CD14-positive monocyte (primary cell): Measurements from ENCODE around the gene SLC35F3. TPM values are rescaled to one million over a fixed set of nuclear protein-coding genes. Genes with fewer than 3 reads are reported as not detected.

Experiments used
- DNase-seq, 3 donors: peaks; one replicate each; pipeline ENCODE4 v3.0.0-alpha.2; 2011 to 2022
- H2AFZ ChIP-seq: 2 replicates; pipeline ENCODE4 v1.6.0; 2012; ENCODE audit warnings: mild to moderate bottlenecking, low read depth, low read length, inconsistent platforms; ENCODE audit not compliant: insufficient read depth, poor library complexity, severe bottlenecking
- H3K27ac ChIP-seq, 2 donors: 1 replicate in 1 of 2; 2 replicates in 1 of 2; pipeline ENCODE4 v1.5.1; 2012 to 2013; ENCODE audit warnings: low read length in 2 of 2, control low read depth in 1 of 2, inconsistent platforms in 1 of 2, low read depth in 1 of 2, mild to moderate bottlenecking in 1 of 2
- H3K27me3 ChIP-seq, 2 donors: one replicate each; pipeline versions ENCODE4 v1.6.0 to v1.6.1; 2011 to 2013; ENCODE audit warnings: low read length in 2 of 2; ENCODE audit not compliant: control insufficient read depth in 2 of 2, insufficient read depth in 2 of 2
- H3K36me3 ChIP-seq, 2 donors: replicated peaks in 1 of 2; 1 replicate in 1 of 2; 2 replicates in 1 of 2; pipeline versions ENCODE4 v1.5.1 to v1.6.1; 2012 to 2013; ENCODE audit warnings: low read length in 2 of 2, control low read depth in 1 of 2, inconsistent platforms in 1 of 2, mild to moderate bottlenecking in 1 of 2; ENCODE audit not compliant: insufficient read depth in 2 of 2, control insufficient read depth in 1 of 2
- H3K4me1 ChIP-seq, 2 donors: 1 replicate in 1 of 2; 2 replicates in 1 of 2; pipeline versions ENCODE4 v1.5.1 to v1.6.1; 2012 to 2013; ENCODE audit warnings: low read length in 2 of 2, control low read depth in 1 of 2, inconsistent platforms in 1 of 2, mild to moderate bottlenecking in 1 of 2, moderate library complexity in 1 of 2; ENCODE audit not compliant: insufficient read depth in 2 of 2, control insufficient read depth in 1 of 2
- H3K4me2 ChIP-seq: replicated peaks from 2 replicates; pipeline ENCODE3; 2012; ENCODE audit warnings: low read length, moderate library complexity, mild to moderate bottlenecking; ENCODE audit not compliant: poor library complexity, severe bottlenecking; ENCODE audit errors: extremely low read depth
- H3K4me3 ChIP-seq, 3 experiments: fragments of 200-600 bp in 1 of 3; sonication (generic) in 1 of 3; replicated peaks in 1 of 3; 1 replicate in 2 of 3; 2 replicates in 1 of 3; pipeline ENCODE4 v1.5.1; 2011 to 2013; ENCODE audit warnings: low read length in 3 of 3, mild to moderate bottlenecking in 3 of 3, control low read depth in 2 of 3, low read depth in 2 of 3, inconsistent platforms in 1 of 3, moderate library complexity in 1 of 3
- H3K79me2 ChIP-seq: 2 replicates; pipeline ENCODE4 v1.6.0; 2012; ENCODE audit warnings: mild to moderate bottlenecking, control low read depth, inconsistent platforms, low read length, moderate library complexity; ENCODE audit not compliant: insufficient read depth
- H3K9ac ChIP-seq: 2 replicates; pipeline ENCODE4 v1.6.0; 2017; ENCODE audit warnings: low read length, mild to moderate bottlenecking; ENCODE audit not compliant: insufficient read depth, poor library complexity, severe bottlenecking
- H3K9me3 ChIP-seq, 2 donors: replicated peaks in 1 of 2; 1 replicate in 1 of 2; 2 replicates in 1 of 2; pipeline versions ENCODE4 v1.5.1 to v1.6.1; 2012 to 2013; ENCODE audit warnings: low read length in 2 of 2, control low read depth in 1 of 2; ENCODE audit not compliant: control insufficient read depth in 1 of 2, insufficient read depth in 1 of 2
- H4K20me1 ChIP-seq: 2 replicates; pipeline ENCODE4 v1.6.0; 2012; ENCODE audit warnings: mild to moderate bottlenecking, low read length, control low read depth, moderate library complexity; ENCODE audit not compliant: insufficient read depth
- H3K27ac Mint-ChIP-seq, 7 donors: one replicate each; pipeline ENCODE4 v1.8.0; 2020; ENCODE audit warnings: mild to moderate bottlenecking in 7 of 7, mixed read lengths in 7 of 7, moderate library complexity in 6 of 7, inconsistent platforms in 2 of 7
- H3K27me3 Mint-ChIP-seq, 3 donors: one replicate each; pipeline ENCODE4 v1.8.0; 2021 to 2022; ENCODE audit warnings: low read depth in 3 of 3, mild to moderate bottlenecking in 3 of 3, mixed read lengths in 3 of 3, moderate library complexity in 3 of 3, inconsistent platforms in 1 of 3
- H3K36me3 Mint-ChIP-seq, 2 donors: one replicate each; pipeline ENCODE4 v1.8.0; 2020; ENCODE audit warnings: mixed read lengths in 2 of 2, inconsistent platforms in 1 of 2, mild to moderate bottlenecking in 1 of 2
- H3K4me1 Mint-ChIP-seq: one replicate; pipeline ENCODE4 v1.8.0; 2020; ENCODE audit warnings: mild to moderate bottlenecking, mixed read lengths
- H3K4me3 Mint-ChIP-seq, 2 donors: one replicate each; pipeline ENCODE4 v1.8.0; 2020; ENCODE audit warnings: mild to moderate bottlenecking in 2 of 2, mixed read lengths in 2 of 2, moderate library complexity in 1 of 2
- H3K9me3 Mint-ChIP-seq, 7 donors: one replicate each; pipeline ENCODE4 v1.8.0; 2020 to 2022; ENCODE audit warnings: mixed read lengths in 7 of 7, mild to moderate bottlenecking in 6 of 7, moderate library complexity in 6 of 7, inconsistent platforms in 2 of 7
- WGBS: methylation state at CpG from one replicate; pipeline ENCODE4 v1.1.5; 2013; ENCODE audit warnings: missing lambda C conversion rate; ENCODE audit not compliant: insufficient coverage; 5-methylcytosine and 5-hydroxymethylcytosine counted together
- intact Hi-C, 2 donors: fragments of 100-400 bp; cut with micrococcal nuclease; formaldehyde crosslinking; loops; one replicate each; pipeline versions ENCODE4 v1.15.0 to v1.15.1; 2023
- polyA plus RNA-seq, 3 donors: library from polyadenylated mRNA; depleted of rRNA in 1 of 3; unstranded in 2 of 3; stranded (reverse) in 1 of 3; fragments of 300-500 nt in 2 of 3; fragments of >200 nt in 1 of 3; fragmentation: Illumina TruSeq in 2 of 3; gene quantifications; 1 replicate in 2 of 3; 2 replicates in 1 of 3; pipeline ENCODE4 v1.2.3, GENCODE V29; 2012 to 2021
- TF ChIP-seq, protein P1 (sequence below): fragments of 200-600 bp; IDR thresholded peaks from one replicate; pipeline ENCODE4 v1.8.0; 2022; ENCODE audit warnings: antibody characterized with exemption, mild to moderate bottlenecking

Gene SLC35F3
- polyA plus RNA-seq, 3 donors, result 0.17 to 0.78 TPM; not detected in 1

- Mint-ChIP-seq H3K27ac (no peak overlapping the region), H3K4me1 (peaks cover 6% of the 10 kb centered on the region), H3K9me3 (no peaks in the 10 kb centered on the region), H3K4me3 (no peak overlapping the region), H3K36me3 (no peaks in the 10 kb centered on the region), H3K27me3 (peaks cover 4 to 23% (median 7%) of the 10 kb centered on the region in 3 donors)
- intact Hi-C loops, result loop anchor here in 1 of 2 donors (10.0 kb wide), 1 partner anchor 193 kb away; no protein-coding TSS in a partner anchor
- Histone ChIP-seq H3K27me3 (peaks cover 0 to 2% of the 10 kb centered on the region in 2 donors), H3K36me3 (no peaks in the 10 kb centered on the region), H2AFZ (no peak overlapping the region), H3K4me1 (no peaks in the 10 kb centered on the region), H3K79me2 (no peaks in the 10 kb centered on the region), H3K27ac (no peak overlapping the region), H4K20me1 (no peaks in the 10 kb centered on the region), H3K9ac (no peak overlapping the region), H3K9me3 (no peaks in the 10 kb centered on the region), H3K4me3 (no peak overlapping the region), H3K4me2 (no peak overlapping the region)
- no peak for DNase-seq
- TF ChIP-seq, protein P1, sequence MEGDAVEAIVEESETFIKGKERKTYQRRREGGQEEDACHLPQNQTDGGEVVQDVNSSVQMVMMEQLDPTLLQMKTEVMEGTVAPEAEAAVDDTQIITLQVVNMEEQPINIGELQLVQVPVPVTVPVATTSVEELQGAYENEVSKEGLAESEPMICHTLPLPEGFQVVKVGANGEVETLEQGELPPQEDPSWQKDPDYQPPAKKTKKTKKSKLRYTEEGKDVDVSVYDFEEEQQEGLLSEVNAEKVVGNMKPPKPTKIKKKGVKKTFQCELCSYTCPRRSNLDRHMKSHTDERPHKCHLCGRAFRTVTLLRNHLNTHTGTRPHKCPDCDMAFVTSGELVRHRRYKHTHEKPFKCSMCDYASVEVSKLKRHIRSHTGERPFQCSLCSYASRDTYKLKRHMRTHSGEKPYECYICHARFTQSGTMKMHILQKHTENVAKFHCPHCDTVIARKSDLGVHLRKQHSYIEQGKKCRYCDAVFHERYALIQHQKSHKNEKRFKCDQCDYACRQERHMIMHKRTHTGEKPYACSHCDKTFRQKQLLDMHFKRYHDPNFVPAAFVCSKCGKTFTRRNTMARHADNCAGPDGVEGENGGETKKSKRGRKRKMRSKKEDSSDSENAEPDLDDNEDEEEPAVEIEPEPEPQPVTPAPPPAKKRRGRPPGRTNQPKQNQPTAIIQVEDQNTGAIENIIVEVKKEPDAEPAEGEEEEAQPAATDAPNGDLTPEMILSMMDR, result no peak
- WGBS, result 62% methylated on average over 16 of the region's 17 CpGs
These were observed 207.1 kb downstream of the SLC35F3 start for GRCh38 chr1:234111458-234112142.

- Histone ChIP-seq H4K20me1 (no peaks in the 10 kb centered on the region), H2AFZ (no peak overlapping the region), H3K4me2 (peak overlapping the region; percentile 24), H3K36me3 (no peaks in the 10 kb centered on the region), H3K79me2 (no peaks in the 10 kb centered on the region), H3K9me3 (no peaks in the 10 kb centered on the region), H3K9ac (no peak overlapping the region), H3K4me3 (no peak overlapping the region), H3K27ac (no peak overlapping the region), H3K4me1 (no peaks in the 10 kb centered on the region), H3K27me3 (peaks cover 0 to 2% of the 10 kb centered on the region in 2 donors)
- H3K36me3 Mint-ChIP-seq, result no peaks in the 10 kb centered on the region
- TF ChIP-seq, protein P1, result peak; percentile 82
- intact Hi-C loops, result loop anchor here in 1 of 2 donors (10.0 kb wide), 1 partner anchor 190 kb away; no protein-coding TSS in a partner anchor
- H3K9me3 Mint-ChIP-seq, result no peaks in the 10 kb centered on the region
- peak; percentile 22 to 56 (median 53) for DNase-seq
- H3K4me1 Mint-ChIP-seq, result peaks cover 6% of the 10 kb centered on the region
- 13% methylated on average over 8 of the region's 11 CpGs for WGBS
- no peak overlapping the region for H3K27ac Mint-ChIP-seq
- peaks cover 2 to 24% (median 7%) of the 10 kb centered on the region in 3 donors for H3K27me3 Mint-ChIP-seq
- peak overlapping the region; percentile 44 to 73 for H3K4me3 Mint-ChIP-seq
These were observed 210.3 kb downstream of the SLC35F3 start for GRCh38 chr1:234114648-234115307.
